MM.1S (cell line): ENCODE results near the gene LRIG3.

ENCODE experiments used
- DNase-seq: peaks from one replicate; pipeline ENCODE4 v3.0.0-alpha.2; 2015
- H2AFZ ChIP-seq: fragments of 300-600 bp; sonication (generic); 2 replicates; pipeline ENCODE4 v1.6.0; 2016; ENCODE audit warnings: antibody characterized with exemption, low read length
- H3F3A ChIP-seq: fragments of 300-600 bp; sonication (generic); 2 replicates; pipeline ENCODE4 v1.6.1; 2016; ENCODE audit warnings: mild to moderate bottlenecking, antibody characterized with exemption, low read length, moderate library complexity, mixed read lengths; ENCODE audit not compliant: insufficient read depth
- H3K27ac ChIP-seq: fragments of 300-600 bp; sonication (generic); 2 replicates; pipeline ENCODE4 v1.5.1; 2016; ENCODE audit warnings: mild to moderate bottlenecking, low read length
- H3K27me3 ChIP-seq: fragments of 300-600 bp; sonication (generic); replicated peaks from 2 replicates; pipeline ENCODE4 v1.6.0; 2016; ENCODE audit warnings: low read length; ENCODE audit not compliant: insufficient read depth
- H3K36me3 ChIP-seq: fragments of 300-600 bp; sonication (generic); replicated peaks from 2 replicates; pipeline ENCODE4 v1.6.1; 2016; ENCODE audit warnings: mild to moderate bottlenecking, low read length, mixed read lengths; ENCODE audit not compliant: insufficient read depth
- H3K4me1 ChIP-seq: fragments of 300-600 bp; sonication (generic); 2 replicates; pipeline ENCODE4 v1.6.1; 2016; ENCODE audit warnings: low read length, mixed read lengths
- H3K4me2 ChIP-seq: fragments of 300-600 bp; sonication (generic); 2 replicates; pipeline ENCODE4 v1.6.0; 2016; ENCODE audit warnings: low read depth, low read length
- H3K4me3 ChIP-seq: fragments of 300-600 bp; sonication (generic); 2 replicates; pipeline ENCODE4 v1.5.1; 2016; ENCODE audit warnings: low read length, mixed read lengths
- H3K79me2 ChIP-seq: fragments of 300-600 bp; sonication (generic); 2 replicates; pipeline ENCODE4 v1.6.1; 2016; ENCODE audit warnings: mixed run types, low read length, mixed read lengths
- H3K9ac ChIP-seq: fragments of 300-600 bp; sonication (generic); 2 replicates; pipeline ENCODE4 v1.6.1; 2016; ENCODE audit warnings: low read length, mixed read lengths
- H3K9me2 ChIP-seq: fragments of 300-600 bp; sonication (generic); replicated peaks from 2 replicates; pipeline ENCODE4 v1.6.1; 2016; ENCODE audit warnings: mild to moderate bottlenecking, low read length, mixed read lengths; ENCODE audit not compliant: insufficient read depth
- H3K9me3 ChIP-seq: fragments of 300-600 bp; sonication (generic); replicated peaks from 2 replicates; pipeline ENCODE4 v1.6.1; 2016; ENCODE audit warnings: mild to moderate bottlenecking, low read length, mixed read lengths; ENCODE audit not compliant: insufficient read depth
- H4K20me1 ChIP-seq: fragments of 300-600 bp; sonication (generic); 2 replicates; pipeline ENCODE4 v1.6.1; 2016; ENCODE audit warnings: mild to moderate bottlenecking, low read length, moderate library complexity, mixed read lengths; ENCODE audit not compliant: insufficient read depth
- EZH2 ChIP-seq: fragments of 300-600 bp; sonication (generic); optimal IDR thresholded peaks from 2 replicates; pipeline ENCODE3; 2017; ENCODE audit warnings: low read depth, mild to moderate bottlenecking, antibody characterized with exemption, low read length, mixed read lengths
- EZH2phosphoT487 ChIP-seq: fragments of 300-600 bp; sonication (generic); IDR thresholded peaks from 2 replicates; pipeline ENCODE4 v1.6.1; 2018; ENCODE audit warnings: antibody characterized with exemption, low read length
- TF ChIP-seq, protein P1 (sequence below): fragments of 300-600 bp; sonication (generic); IDR thresholded peaks from 2 replicates; pipeline ENCODE4 v1.5.1; 2016; ENCODE audit warnings: antibody characterized with exemption, low read length, mixed read lengths

LRIG3 gene

DNA sequence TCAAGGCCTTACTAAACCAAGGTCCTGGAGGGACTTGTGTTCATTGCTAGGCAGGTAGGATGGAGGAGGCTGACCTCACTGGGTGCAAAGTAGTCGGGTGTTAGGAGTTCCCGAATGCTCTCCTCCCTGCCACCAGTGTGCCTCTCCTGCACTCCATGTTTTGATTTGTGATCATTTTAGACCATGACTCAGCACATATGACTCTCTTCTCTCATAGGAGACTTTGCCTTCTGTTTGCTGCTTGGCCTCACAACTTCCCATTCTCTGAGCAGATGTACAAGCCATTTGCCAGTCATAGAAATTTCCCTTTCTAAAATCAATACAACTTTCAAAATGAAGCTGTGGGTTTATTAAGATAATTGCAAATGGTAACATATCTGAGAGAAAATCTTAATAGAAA lies 46.6 kb upstream of the LRIG3 start:
- Histone ChIP-seq H2AFZ (no peak overlapping the region), H3K27ac (no peak overlapping the region), H3K4me2 (no peak overlapping the region), H4K20me1 (no peaks in the 10 kb centered on the region), H3K4me3 (no peak overlapping the region), H3K4me1 (peaks cover 16% of the 10 kb centered on the region), H3K9me3 (no peaks in the 10 kb centered on the region), H3K27me3 (no peaks in the 10 kb centered on the region), H3K36me3 (no peaks in the 10 kb centered on the region), H3K9me2 (no peaks in the 10 kb centered on the region), H3K79me2 (no peaks in the 10 kb centered on the region), H3F3A (peaks cover 9% of the 10 kb centered on the region), H3K9ac (no peak overlapping the region)
- no peak for DNase-seq
- TF ChIP-seq EZH2 (no peak), EZH2phosphoT487 (no peak)
- TF ChIP-seq, protein P1, sequence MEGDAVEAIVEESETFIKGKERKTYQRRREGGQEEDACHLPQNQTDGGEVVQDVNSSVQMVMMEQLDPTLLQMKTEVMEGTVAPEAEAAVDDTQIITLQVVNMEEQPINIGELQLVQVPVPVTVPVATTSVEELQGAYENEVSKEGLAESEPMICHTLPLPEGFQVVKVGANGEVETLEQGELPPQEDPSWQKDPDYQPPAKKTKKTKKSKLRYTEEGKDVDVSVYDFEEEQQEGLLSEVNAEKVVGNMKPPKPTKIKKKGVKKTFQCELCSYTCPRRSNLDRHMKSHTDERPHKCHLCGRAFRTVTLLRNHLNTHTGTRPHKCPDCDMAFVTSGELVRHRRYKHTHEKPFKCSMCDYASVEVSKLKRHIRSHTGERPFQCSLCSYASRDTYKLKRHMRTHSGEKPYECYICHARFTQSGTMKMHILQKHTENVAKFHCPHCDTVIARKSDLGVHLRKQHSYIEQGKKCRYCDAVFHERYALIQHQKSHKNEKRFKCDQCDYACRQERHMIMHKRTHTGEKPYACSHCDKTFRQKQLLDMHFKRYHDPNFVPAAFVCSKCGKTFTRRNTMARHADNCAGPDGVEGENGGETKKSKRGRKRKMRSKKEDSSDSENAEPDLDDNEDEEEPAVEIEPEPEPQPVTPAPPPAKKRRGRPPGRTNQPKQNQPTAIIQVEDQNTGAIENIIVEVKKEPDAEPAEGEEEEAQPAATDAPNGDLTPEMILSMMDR, result no peak

- no peaks in the 10 kb centered on the region for H3K9me2 ChIP-seq
- H3K9ac ChIP-seq, result no peak overlapping the region
- H3K27me3 ChIP-seq, result no peaks in the 10 kb centered on the region
- DNase-seq, result no peak
- no peaks in the 10 kb centered on the region for H3K36me3 ChIP-seq
- H2AFZ ChIP-seq, result no peak overlapping the region
- no peaks in the 10 kb centered on the region for H4K20me1 ChIP-seq
- TF ChIP-seq EZH2, result no peak
- TF ChIP-seq, protein P1, result no peak
- no peak for TF ChIP-seq EZH2phosphoT487
- no peak overlapping the region for H3K4me3 ChIP-seq
- no peak overlapping the region for H3K27ac ChIP-seq
- H3F3A ChIP-seq, result peaks cover 9% of the 10 kb centered on the region
- no peaks in the 10 kb centered on the region for H3K9me3 ChIP-seq
- no peak overlapping the region for H3K4me2 ChIP-seq
- no peaks in the 10 kb centered on the region for H3K79me2 ChIP-seq
- peaks cover 16% of the 10 kb centered on the region for H3K4me1 ChIP-seq
These were observed 45.3 kb upstream of the LRIG3 start for GRCh38 chr12:58965568-58965967.

DNA sequence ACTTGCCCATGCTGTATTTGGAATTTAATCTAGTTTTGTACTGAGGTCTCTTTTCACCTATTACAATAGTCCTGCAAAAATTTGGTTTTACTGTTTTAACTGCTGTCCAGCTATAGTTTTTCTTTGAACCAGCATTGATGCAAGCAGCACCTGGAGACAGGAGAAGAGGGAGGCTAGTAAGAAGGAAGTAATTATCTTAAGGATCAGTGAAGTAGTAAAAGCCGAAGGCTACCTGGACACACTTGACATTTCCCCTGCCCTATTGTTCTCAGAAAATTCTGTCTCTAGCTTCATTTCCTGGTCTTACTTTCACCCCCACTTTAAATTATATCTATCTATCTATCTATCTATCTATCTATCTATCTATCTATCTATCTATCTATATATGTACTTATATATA lies 43.5 kb upstream of the LRIG3 start:
- DNase-seq, result no peak
- Histone ChIP-seq H3K4me3 (no peak overlapping the region), H3K27ac (no peak overlapping the region), H3K4me2 (no peak overlapping the region), H3K79me2 (no peaks in the 10 kb centered on the region), H3K36me3 (no peaks in the 10 kb centered on the region), H3F3A (no peaks in the 10 kb centered on the region; the same call in 1 of the 2 replicates), H3K9ac (no peak overlapping the region), H3K9me2 (no peaks in the 10 kb centered on the region), H3K27me3 (no peaks in the 10 kb centered on the region), H3K4me1 (peaks cover 2% of the 10 kb centered on the region), H3K9me3 (no peaks in the 10 kb centered on the region), H4K20me1 (no peaks in the 10 kb centered on the region), H2AFZ (no peak overlapping the region)
- no peak for TF ChIP-seq EZH2
- TF ChIP-seq, protein P1, result no peak
- no peak for TF ChIP-seq EZH2phosphoT487
